RPMI8226 (cell line): ENCODE data around the gene CACNA1B.

Source experiments
- DNase-seq: peaks from one replicate; pipeline ENCODE4 v3.0.0-alpha.2; 2015

The CACNA1B gene

DNA sequence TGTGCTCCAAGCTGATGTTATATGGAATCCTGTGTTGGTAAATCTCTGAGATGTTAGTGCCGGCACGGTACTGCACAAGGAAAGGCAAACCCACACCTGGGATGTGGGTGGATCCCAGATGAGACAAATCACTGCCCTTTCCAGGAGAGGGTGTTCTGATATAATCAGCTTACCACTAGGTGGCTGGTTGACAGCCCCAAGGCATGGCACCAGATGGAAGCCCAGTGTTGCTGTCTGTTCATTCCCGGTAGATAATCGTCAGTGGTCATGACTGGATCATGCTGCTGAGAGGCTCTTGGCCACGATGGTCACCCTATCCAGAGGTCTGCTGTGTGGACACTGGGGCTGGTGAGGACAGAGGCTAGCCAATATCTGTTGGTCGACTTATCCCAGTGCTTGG, 184.0 kb downstream of the CACNA1B start:
- DNase-seq = no peak

DNA sequence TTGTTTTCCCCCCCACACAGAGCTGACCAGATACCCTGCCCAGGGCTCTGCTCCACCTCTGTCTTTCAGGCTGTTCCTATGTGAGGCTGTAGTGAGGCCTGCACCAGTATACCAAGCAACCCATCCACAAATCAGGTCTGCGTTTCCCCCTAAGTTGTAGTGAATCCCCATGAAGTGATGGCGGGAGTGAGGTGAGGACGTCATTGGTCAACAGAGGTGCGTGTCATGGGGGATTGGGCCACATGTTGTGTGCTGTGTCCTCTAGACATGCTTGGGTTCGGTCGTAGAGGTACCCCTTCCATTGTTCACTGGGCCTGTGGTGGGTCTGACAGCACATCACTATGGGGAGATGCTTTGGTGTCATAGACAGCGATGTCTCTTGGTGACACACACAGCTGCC, 184.6 kb downstream of the CACNA1B start:
- DNase-seq = no peak

DNA sequence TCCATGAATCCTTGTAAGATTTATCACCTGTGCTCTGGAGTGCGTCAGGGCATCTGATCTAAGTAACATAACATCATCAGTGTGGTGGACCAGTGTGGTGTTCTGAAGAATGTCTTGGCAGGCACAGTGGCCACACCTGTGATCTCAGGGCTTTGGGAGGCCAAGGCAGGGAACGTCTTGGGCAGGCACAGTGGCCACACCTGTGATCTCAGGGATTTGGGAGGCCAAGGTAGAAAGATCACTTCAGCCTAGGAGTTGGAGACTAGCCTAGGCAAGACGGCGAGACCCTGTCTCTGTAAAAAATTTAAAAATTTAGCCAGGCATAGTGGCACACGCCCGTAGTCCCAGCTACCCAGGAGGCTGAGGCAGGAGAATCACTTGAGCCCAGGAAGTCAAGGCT, 185.5 kb downstream of the CACNA1B start:
- DNase-seq = no peak

DNA sequence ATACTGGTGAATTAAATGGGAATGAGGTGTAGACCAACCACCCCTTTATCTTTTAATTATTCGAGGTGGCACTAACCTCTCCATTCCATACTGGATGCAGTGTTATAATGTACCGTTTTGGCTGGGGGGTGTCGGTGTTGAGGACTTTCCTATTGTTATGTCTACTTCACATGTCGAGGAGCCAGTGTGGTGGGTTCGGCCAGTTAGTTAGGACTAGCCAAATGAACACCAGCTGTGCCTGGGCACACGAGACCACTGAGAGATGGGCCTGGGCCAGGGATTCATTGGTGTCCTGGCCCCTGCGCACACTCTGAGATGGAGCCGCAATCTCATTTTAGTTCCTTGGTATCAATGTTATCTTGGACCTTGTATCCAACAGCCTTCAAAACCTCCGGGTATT, 186.2 kb downstream of the CACNA1B start:
- DNase-seq = no peak

DNA sequence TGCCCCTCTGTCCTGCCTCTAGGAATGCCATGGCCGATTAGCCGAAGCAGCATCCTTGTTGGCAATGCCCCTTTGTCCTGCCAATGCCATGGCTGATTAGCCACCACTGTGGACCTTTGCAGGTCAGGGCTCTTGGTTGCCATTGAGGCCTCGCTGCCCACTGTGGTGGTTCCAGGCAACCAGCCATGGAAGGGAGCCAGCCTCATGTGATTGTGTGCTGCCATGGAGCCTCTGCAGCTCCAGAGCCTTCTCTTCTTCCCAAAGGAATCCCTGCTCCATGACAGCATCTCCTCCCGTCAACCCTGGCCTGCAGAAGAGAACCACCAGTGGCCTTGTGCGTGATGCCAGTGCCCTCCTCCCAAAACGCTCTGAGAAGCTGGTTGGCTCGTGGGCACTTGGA, 187.0 kb downstream of the CACNA1B start:
- no peak for DNase-seq

DNA sequence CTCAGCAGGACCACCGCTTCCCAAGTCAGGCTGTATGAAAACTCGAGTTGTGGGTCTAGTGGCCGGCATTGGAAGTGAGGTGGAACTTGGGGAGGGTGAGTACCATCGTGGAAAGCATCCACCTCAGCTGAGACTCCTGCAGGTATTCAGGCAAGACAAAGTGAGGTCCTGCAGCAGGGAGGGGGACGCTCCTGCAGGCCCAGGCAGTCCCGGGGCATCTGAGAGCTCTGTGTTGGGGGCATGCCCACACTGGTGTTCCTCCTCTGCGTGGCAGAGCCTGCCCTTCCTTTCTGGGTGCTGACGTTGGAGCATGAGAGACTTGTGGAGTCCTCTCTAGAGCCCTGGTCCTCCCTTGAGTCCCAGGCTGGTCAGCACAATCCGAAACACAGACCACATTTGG, 187.7 kb downstream of the CACNA1B start:
- DNase-seq = no peak

DNA sequence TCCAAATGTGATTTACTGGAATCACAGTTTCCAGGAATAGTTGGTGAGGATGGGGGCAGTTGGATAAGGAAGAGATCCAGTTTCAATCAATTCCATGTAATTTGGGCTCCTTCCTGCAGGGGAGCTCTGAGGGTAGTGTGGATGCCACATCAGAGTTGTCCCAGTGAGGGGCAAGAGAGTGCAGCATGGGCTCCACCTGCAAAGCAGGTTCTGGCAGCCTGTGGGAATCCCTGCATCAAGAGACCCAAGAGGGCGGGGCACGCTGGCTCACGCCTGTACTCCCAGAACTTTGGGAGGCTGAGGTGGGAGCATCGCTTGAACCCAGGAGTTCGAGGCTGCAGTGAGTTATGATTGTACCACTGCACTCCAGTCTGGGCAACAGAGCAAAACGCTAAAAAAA, 188.5 kb downstream of the CACNA1B start:
- no peak for DNase-seq

DNA sequence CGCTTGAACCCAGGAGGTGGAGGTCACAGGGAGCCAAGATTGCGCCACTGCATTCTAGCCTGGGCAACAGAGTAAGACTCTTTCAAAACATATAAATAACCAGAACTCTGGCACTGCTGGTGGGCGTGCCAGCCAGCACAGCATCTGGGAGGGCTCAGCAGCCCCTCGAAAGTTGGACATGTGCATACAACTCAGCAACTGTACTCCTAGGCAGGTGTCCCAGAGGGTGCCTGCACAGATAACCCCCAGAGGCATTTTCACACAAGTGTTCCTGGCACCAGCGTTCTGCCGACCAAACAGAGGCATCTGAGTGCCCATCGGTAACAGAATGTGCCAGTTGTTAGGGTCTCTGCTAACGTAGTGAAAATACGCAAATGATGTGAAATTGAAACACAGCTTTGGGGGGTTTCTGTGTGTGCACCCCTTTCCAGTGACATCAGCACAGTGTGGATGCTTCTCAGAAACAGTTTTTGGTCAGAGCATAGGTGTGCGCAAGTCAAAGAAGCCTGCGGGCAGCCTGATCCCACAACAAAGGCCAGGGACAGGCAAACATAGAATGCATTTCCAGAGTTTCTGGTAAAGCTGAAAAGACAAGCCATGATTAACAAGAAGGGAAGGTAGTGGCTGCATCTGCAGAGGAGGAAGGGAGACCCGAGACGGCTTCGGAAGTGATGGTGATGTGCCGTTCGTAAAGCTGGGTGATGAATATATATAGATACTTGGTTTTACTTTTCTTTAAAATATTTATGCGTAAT, 190.2 kb downstream of the CACNA1B start:
- DNase-seq = no peak

DNA sequence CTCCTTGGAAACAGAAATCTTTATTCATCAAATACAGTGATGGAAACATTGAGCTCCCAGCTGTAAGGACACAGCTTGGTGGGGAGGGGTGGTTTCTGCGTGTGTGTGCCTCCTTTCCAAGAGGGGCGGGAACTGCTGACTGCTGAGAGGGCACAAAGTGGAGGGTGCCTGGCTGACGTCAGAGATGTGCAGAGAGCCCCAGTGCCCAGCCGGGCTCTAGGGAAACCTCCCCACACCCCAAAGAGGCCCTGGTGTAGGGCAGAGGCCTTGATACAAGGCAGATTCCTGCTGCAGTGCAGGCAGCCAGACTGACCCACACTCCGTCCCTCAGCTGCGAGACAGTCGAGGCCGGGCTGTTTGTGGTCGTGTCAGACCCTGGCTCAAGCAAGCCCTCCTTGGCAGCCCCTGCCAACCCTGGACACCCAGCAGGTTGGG, 191.0 kb downstream of the CACNA1B start:
- no peak for DNase-seq

DNA sequence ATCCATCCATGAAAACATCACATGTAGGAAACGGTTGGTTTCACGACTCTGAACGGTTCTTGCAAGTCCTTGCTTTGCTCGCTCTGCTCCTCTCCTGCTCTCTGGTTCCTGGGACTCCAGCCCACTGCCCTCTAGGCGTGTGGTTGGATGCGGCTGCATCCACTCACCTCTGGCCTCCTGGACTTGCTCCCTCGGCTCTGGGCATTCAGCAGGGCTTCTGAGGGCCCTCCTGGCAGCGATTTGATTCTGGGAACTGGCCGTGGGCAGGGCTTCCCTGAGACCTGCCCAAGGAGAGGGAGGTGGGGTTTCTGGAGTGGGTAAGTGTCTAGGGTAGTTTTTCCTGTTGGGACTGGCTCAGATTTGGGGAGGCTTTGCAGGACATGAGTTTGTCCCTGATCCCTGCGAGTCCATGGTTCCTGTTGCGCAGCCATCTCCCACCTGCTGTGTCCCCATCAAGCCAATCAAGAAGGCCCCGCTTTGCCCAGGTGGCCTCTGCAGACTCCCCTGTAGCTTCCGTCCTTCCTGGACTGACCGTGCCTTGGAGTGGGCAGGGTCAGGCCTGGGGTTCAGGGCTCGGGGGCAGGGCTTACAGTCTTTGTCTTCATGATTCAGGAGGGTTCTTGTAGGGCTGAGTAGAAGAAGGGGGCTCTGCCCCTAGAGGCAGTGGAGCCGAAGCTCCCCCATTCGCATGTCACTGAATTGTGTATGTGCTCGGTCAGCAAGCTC, 192.3 kb downstream of the CACNA1B start:
- DNase-seq = no peak

DNA sequence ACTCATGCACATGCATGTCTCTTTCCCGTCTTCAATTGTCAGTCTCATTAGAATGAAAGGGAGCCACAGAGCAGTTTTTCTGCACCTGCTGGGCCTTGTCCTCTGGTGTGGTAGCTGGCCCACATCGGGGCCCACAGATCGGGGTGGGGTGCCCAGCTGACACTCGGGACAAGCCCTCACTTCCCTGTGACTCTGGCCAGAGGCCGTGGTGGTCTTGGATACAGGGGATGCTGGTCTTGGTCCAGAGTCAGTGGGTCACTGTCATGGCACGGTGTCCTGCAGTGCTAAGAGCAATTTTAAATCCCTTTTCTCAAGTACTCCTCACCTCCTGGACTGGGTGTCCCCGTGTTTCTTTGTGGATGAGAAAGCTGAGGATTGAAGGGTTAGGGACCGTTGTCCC, 193.2 kb downstream of the CACNA1B start:
- DNase-seq = no peak

DNA sequence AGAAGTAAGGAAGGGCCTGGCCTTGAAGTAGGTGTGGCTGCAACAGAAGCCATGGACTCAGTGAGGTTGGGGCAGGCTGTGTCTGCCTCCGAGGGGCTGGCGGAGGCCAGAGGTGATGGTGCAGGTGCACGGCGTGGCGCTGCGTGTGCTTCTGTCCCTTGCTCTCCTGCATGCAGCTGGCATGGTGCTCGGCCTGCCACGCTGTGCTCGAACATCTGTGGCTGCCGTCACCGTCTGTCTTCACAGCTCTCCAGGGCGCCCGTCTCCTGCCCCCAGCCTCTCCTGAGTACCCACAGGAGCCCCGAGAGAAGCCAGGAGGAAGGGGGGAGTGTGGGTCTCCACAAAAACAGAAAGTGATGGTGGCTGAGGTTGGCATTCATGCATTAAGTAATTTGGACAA, 193.7 kb downstream of the CACNA1B start:
- no peak for DNase-seq

DNA sequence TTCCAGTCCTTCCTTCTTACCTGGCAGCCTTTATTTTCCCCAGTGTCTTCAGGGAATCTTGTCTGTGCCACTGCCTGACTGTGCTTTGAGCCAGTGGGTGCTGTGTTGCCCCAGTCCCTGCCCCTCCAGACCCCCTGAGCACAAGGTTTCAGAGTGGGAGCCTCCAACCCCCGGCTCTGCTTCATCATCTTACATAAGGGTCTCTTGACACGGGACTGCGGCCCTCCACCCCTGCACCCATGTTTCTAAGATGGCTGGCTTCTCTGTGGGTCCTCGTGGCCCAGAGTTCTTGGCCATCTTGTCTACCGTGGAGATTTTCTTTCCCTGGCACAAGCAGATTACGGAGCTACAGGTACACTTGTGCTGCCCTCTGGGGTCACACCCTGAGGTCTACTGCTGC, 194.1 kb downstream of the CACNA1B start:
- DNase-seq = no peak

DNA sequence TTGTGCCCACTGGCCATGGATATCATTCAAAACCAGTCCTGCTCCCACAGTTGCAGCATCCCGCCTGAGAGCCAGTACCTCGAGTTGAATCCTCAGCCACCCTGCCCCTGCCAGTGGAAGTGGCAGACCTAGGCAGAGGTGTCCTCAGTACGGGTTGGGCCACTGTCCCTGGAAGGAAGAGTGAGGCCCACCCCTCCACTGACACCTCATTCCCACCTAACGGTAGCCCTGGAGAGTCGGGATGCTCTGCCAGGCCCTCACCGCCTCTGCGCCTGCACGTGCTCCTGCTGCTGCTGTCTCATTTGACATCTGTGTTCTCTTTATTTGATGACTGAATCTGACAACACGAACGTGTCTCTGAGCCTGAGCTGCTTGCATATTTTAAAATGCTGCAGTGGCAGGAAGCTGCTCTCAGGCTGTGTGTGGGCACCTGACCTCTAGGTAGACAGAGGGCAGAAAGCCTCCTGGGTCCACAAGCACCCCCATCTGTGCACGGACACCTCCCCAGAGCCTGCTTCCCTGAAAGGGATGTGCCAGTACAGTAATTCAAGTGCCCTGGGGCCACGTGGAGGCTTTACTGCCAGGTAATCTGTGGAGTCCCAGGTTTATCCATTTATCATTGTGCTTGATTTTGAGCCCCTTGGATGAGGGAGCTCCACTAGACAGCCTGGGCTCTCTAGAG, 194.7 kb downstream of the CACNA1B start:
- DNase-seq = no peak

DNA sequence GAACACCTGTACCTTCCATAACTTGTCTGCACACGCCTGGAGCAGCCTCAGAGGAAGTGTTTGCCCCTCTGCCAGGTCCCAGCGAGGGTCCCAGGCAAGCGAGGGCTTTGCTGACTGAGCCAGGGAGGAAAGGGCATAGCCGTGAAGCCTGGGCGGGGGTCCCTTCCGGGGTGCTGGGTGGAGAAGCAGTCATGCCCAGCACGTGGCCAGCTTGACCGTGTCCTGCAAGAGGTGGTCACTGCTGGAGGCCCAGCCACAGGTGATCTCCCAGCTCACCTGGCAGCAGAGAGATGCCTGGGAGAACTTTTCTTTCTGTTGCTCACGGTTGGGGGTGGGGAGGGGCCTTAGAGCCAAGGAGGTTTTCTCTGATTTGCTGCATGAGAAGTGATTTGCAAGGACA, 195.3 kb downstream of the CACNA1B start:
- no peak for DNase-seq

DNA sequence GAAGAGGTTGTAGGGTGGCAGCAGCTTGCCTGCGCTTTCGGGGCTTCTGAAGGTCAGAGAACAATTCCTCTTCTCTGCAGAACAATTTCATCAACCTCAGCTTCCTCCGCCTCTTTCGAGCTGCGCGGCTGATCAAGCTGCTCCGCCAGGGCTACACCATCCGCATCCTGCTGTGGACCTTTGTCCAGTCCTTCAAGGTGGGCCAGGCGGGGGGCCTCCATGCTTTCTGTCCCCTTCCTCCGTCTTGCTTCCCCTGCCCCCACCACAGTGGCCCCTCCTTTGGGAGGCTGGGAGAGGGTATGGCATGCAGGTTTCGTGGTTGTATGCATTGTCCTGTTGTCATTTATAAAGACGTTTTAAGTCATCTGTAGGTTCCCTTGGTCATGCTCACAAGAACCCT, 195.8 kb downstream of the CACNA1B start:
- DNase-seq = no peak

DNA sequence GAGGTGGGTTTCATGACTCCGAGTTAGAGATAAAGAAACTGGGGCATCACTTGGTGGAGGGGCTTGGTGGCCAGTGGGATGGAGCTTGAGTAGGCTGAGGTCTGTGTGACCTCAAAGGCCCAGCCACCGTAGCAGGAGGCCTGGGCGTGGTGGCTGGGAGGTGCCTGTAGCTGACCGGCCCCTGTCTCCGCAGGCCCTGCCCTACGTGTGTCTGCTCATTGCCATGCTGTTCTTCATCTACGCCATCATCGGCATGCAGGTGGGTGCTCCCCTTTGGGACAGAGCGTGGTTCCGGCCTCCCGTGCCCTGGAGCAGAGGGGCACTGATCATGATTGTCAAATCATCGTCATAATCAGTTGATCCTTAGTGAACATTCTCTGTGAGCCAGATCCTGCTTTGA, 196.2 kb downstream of the CACNA1B start:
- DNase-seq = no peak

DNA sequence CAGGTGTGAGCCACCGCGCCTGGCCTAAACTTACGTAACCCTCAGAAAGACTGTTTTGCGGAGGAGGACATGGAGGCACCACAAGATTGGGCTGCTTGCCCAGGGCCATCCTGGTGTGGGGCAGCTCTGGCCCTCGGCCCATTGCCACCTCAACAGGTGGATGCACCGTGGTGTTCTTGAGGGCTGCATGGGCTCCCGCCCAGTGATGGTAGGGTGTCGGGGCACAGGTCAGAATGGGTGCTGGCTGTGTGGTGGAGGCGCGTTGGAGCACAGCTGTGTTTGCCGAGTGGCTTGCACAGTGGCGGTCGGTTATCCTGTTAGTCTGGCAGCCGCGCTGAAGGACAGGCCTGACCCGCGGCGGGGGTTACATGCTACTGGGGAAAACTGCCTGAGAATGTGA, 196.9 kb downstream of the CACNA1B start:
- DNase-seq = no peak

DNA sequence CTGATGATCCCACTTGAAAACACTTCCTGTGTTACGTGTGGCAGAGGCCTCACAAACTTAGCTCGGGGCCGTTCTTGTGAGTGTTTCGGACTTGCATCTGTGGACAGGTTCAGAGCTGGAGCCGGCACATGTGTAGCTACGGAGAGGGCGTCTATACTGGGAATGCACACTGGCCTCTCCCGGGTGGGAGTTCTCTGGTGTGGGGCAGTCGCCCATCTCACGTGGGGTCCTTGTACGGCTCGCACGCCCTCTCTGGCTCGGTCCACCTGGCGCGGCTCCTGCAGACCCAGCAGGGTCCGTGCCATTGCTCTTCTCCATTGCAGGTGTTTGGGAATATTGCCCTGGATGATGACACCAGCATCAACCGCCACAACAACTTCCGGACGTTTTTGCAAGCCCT, 197.9 kb downstream of the CACNA1B start:
- DNase-seq = no peak

DNA sequence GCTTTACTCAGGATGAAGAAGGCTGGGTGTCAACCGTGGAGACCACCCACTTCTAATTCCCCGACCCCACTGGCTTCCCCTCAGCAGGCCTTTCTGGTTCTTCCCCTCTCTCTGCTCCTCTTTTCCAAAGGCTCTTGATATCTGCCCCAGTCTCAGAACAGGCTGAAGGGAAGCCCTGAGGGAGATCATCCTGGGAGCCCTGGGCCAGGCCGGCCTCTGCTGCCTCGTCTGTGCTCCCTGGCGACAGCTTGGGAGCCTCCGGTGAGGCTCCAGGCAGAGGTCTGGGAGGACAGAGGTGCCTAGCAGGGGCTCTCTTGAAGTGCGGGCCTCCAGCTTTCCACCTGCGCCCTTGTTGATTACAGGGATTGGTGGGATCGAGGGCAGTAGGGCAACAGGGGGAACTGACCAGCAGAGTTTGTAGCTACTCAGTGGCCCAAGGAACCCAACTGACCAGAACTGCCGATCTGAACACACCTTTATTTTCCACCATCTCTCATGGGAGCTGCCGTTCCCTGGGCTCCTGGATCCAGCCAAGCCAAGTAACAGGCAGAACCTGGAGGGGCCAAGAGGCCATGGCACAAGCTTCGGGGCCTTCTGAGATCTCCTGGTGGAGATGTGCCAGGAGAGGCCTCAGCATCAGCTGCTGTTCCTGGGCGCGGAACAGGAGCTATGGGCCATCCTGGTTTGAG, 198.5 kb downstream of the CACNA1B start:
- DNase-seq = no peak

DNA sequence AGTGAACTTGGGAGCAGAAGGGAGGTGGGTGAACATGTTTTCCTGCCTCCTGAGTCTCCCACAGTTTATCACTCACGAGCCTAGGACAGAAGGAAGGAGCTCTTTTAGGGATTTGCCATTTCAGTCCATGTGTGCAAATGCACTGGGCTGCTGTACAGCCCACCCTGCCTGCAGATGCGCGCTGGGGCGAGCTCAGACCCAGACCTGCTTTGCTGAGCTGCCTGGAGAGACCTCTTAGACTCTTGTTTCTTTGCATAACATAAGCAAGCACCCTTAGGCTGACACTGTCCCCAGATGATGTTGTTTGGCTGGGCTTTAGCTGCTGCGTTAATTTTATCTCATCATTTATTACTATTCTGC, 199.0 kb downstream of the CACNA1B start:
- DNase-seq = no peak

DNA sequence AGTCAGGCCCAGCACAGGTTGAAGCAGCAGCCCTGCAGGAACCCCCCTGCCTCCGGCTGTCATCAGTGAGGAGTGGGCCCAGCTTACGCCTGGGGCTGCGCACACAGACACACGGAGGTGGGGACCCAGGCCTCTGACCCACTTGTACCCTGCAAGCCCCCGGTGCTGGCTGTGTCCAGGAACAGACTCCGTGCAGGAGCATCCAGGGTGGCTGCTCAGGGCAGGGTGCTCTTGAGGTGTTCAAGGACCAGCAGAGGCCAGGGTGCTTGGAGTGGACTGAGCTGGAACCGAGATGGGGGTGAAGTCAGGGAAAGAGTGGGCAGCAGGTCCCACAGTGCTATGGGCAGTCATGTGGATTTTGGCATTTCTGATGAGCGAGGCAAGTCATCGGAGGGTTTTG, 199.5 kb downstream of the CACNA1B start:
- DNase-seq = no peak

DNA sequence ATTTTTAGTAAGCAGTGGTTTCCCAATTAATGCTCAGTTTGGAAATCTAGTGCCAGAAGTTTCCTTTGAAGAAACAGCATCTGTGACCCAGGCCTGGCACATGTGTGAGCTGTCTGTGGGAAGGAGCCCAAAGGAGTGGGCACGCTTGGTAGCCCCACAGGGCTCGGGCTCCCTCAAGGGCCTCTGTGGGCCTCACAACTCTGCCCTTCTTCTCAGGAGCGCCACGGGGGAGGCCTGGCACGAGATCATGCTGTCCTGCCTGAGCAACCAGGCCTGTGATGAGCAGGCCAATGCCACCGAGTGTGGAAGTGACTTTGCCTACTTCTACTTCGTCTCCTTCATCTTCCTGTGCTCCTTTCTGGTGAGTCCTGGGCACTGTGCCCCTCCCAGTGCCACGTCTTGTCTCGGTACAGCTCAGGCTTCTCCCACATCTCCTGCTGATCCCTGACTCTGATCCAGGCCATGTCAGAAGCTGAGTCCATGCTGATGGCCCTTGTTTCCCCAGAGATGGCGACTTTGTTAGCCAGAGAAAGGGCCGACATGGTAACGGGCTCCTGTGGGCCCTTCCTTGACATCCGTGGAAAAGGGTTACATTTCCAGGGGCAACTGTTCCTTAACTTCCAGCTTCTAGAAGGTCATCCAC, 200.4 kb downstream of the CACNA1B start:
- DNase-seq = no peak
